Erythroblast (primary cell): ENCODE results near the gene DHRS12.

ENCODE experiments used
- DNase-seq, 2 experiments: peaks; one replicate each; lab custom pipeline; 2025; lab: John Stamatoyannopoulos, UW
- GATA1 ChIP-seq: IDR thresholded peaks from 2 replicates; pipeline ENCODE4 v1.6.1; 2011; ENCODE audit warnings: low read depth, mild to moderate bottlenecking, control low read depth, low read length, moderate library complexity
- POLR2A ChIP-seq: IDR thresholded peaks from 2 replicates; pipeline ENCODE4 v1.6.1; 2011; ENCODE audit warnings: mild to moderate bottlenecking, low read length

The DHRS12 gene

GRCh38 chr13:51760592-51760991 is 43.4 kb downstream of the DHRS12 start:
- DNase-seq = no peak
- TF ChIP-seq POLR2A (no peak), GATA1 (no peak)

DNA sequence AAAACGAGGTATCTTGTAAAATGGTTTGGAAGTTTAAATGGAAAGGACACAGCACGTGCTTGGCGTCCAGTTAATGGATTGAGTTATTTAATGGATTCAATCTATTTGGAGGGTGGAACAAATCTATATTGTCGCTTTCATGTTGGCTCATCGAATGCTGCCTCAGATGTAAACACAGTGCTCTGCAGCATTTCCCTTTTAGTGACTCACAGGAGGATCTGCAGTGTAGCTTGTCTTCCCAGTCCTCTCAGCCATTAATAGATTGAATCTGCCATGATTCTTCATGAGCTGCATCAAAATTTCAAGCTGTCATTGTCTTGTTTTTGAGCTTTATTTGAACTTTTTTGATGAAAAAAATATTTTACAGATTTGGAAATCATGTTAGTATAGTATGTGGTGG is 44.7 kb downstream of the DHRS12 start:
- DNase-seq = no peak
- TF ChIP-seq GATA1 = no peak
- no peak for TF ChIP-seq POLR2A

GRCh38 chr13:51758691-51759090 is 45.3 kb downstream of the DHRS12 start:
- TF ChIP-seq GATA1 (no peak), POLR2A (no peak)
- no peak for DNase-seq

GRCh38 chr13:51756651-51757050 is 47.3 kb downstream of the DHRS12 start:
- TF ChIP-seq GATA1 = no peak
- no peak for TF ChIP-seq POLR2A
- DNase-seq = no peak

DNA sequence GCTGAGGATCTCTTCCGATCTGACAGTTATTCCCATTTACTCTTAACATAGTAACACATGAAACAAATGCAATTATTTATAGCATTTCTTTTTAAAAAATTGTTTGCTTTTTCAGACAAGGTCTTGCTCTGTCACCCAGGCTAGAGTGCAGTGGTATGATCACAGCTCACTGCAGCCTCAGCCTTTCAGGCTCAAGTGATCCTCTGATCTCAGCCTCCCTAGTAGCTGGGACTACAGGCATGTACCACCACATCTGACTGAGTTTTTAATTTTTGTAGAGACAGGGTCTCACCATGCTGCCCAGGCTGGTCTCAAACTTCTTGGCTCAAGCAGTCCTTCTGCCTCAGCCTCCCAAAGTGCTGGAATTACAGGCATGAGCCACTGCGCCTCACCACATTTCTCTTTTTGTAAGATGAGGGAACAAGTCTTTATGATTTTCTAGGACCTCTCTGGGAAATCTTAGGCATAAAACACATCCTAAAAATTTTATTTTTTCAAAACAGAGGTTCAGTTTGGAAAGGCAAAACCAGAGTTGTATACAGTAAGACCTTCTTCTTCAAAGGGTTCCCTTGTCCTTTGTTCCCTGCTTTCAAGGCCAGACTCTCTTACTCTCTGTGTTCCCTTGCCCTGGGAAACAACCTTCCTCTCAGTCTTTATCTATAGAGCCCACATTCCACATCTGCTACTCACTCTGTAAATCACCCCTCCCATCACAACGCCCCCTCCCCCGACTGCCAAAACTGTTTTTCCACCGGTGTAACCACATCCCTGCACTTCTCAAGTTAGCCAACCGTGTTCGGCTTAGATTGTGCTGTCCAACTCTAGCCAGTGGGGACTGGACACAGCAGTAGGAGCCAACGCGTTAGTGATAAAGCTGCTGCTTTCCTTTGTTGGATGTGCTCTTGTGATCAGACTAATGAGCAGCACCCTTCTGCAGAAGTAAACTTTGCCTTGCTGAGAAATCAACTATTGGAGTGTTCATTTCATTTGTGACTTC is 56.2 kb downstream of the DHRS12 start:
- TF ChIP-seq GATA1 (no peak), POLR2A (no peak)
- DNase-seq = no peak

GRCh38 chr13:51746802-51747201 is 57.2 kb downstream of the DHRS12 start:
- no peak for DNase-seq
- TF ChIP-seq POLR2A (no peak), GATA1 (no peak)

- no peak for DNase-seq
- TF ChIP-seq POLR2A = no peak
- no peak for TF ChIP-seq GATA1
Measured at GRCh38 chr13:51745243-51745642, 58.7 kb downstream of the DHRS12 start.

DNA sequence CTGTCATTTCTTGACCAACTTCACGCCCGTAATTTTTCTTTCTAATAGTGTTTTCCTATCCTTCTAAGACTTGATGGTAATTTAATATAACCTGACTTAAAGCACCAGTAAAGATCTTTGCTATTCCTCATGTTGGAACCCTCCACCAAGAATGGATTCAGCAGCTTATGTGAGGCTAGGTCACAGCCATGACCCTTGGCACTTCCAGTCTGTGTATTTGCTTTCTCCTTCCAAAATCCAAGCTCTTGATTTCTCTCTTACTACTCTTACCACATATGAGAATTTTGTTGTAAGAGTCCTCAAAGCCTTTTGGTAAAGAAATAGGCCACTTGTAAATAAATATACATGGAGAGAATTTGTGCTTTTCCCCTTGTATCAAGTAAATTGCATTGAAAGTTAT is 61.4 kb downstream of the DHRS12 start:
- DNase-seq = no peak
- no peak for TF ChIP-seq POLR2A

DNA sequence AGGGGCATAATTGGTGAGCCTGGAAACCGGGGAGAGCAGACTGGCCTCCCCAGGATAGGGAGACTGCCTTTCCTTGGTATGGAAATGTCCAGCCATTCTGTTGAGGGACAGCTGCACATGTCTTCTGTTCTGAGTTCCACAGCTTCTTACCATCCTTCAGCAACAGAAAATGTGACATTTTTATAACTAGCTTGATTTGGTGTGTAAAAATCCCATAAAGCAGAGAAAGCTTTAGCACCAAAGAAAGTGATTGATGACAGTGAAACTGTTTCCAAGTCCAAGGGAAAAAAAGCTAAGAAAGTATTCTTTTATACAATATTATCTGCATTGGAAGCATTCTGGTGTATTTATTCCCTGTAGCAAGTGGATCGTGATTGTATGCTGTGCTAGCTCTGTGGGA is 61.9 kb downstream of the DHRS12 start:
- no peak for DNase-seq
- TF ChIP-seq POLR2A (no peak), GATA1 (no peak)

GRCh38 chr13:51740698-51741097 is 63.3 kb downstream of the DHRS12 start:
- no peak for DNase-seq
- TF ChIP-seq GATA1 = no peak
- no peak for TF ChIP-seq POLR2A

- DNase-seq = no peak
- no peak for TF ChIP-seq GATA1
- no peak for TF ChIP-seq POLR2A
Measured at GRCh38 chr13:51739027-51739764, 64.8 kb downstream of the DHRS12 start.

DNA sequence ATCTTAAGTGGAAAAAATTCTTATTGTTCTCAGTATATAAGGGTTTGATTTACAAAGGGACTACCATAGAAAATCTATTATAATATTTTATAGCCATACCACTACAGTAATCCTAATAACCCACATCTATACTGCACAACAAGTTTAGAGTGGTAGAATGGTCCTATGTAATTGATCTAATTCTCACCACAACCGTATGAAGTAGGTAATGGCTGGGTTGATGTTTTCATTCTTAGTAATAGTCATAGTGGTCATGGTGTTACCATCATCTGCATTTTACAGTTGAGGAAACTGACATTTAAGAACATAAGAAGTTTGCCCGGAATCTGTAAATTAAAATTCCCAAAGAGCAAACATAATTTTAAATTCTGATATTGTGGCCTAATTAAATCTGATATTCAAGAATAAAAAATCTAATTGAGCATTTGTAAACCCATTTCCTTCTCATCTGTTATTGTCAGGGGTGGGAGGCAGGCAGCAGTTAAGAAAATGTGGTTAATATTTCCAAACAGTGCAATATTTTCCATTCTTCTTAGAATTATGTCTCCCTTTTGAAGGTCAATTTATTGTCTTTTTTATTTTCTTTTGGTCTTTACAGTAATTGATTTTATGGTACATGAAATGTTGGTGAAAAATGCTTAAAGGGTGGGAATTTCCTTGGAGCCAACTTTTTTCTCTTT is 65.6 kb downstream of the DHRS12 start:
- TF ChIP-seq POLR2A (no peak), GATA1 (no peak)
- no peak for DNase-seq

GRCh38 chr13:51737609-51738008 is 66.4 kb downstream of the DHRS12 start:
- TF ChIP-seq GATA1 (no peak), POLR2A (no peak)
- no peak for DNase-seq

DNA sequence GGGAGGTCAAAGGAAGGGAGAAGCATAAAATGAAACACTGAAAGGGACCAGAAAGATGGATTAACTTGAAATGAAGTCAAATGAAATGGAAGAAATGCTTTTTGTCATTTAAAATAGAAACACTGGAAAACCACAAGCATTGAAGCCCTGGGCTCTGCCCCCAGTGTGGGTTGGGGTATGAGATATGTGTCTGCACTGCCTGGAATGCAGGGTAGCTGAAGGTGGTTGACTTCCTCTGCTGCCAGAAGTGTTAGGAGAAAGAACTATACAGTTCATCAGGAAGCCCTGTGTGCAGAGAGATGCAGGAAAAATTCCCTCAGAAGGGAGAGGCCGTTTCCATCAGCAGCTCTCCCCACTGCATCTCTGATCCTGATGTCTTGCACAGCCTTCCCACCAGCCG is 69.2 kb downstream of the DHRS12 start:
- TF ChIP-seq POLR2A (no peak), GATA1 (no peak)
- no peak for DNase-seq
